HG03196 (cell line): ENCODE data around the gene PRDM1.

ENCODE experiments used
- ATAC-seq: cut with Tn5 transposase; IDR thresholded peaks from one replicate; pipeline ENCODE4 v1.9.1; 2021; ENCODE audit not compliant: unreplicated experiment

PRDM1 gene

DNA sequence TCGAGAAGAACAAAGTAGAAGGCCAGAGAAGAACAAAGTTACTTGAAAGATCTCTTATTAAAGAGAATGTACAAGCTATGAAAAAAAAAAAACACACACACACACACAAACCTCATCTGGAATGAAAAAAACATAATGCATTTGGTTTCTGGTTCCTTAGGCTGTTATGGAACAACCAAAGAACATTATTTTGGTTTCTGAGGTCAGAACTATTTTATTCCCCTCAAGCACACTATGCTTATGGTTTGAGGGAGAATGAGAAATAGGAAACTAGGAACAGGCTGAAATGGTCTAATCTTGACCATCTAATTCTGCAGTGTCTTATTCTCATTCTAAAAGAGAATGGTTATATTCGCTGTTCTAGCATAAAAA is 8.8 kb downstream of the PRDM1 start:
- ATAC-seq, result no peak

DNA sequence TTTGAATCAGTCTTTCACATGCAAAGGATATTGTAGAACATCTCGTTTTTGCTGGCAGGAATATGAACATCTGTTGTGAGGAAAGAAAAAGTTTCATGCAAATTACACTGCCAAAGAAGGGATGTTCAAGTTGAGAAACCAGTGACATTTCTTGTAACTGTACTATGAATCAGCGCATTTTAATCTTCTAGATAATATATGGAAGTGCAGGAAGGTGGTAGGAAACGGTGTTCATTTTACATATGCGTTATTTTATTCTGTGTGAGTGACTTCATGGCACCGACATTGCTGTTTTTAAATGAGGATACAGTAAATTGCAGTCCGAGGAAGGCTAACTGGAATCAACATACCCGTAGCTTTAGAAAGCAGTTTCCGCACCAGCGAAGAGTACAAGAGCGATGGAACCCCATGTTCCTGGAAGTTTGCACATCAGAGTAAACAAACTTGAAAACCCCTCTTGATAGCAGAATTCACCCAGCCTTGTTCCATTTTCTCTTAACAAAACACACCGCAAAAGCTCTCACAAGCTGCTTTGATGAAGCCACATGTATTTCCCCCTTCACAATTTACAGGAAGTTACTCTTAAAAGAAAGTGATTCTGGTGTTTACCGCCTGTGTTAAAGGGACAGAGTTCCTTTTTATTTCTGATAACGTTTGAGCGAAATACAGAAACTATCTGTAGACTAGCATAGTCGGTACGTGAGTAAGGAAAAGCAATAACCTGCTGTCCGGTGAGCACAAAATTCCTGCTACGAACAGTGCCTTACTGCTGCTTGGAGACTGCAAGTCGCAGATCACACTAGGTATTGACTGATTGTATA is 11.5 kb downstream of the PRDM1 start:
- peak; percentile 53 for ATAC-seq

DNA sequence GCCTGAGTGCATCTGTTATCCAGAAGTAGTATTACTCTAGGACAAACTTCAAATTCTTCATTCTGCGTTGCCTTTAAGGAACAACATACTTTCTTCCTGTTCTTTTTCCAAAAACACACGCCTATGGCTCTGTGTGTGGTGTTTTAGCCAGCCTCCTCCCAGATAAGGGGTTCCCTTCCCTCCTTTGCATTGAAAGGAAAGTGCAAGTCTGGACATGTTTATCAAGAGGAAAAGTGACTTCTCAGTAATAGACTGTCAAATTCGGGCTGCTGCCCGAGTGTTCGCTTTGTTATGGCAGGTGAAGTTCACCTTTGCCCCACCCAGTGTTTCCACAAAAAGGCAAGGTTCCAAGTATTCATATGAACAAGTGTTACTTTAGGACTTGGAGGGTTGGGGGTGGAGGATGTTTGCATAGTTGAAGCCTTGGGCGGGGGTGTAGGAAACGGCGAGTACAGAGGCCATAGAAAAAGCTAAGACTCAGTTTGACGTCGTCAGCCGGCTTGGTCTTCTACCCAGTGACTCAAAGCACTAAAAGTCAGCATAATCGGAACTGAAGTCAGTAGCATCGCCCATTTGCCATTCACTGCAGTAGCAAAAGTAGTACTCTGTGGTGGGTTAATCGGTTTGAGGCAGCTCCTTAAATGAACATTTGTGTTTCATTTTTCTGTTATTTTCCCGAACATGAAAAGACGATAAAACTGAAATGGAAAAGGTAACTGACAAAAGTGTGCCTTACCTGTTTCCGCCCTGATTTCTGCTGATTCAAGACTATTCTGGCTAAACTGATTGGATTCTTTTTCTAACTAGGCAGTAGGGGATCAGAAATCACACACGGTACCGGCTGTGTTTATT is 12.5 kb downstream of the PRDM1 start:
- no peak for ATAC-seq

DNA sequence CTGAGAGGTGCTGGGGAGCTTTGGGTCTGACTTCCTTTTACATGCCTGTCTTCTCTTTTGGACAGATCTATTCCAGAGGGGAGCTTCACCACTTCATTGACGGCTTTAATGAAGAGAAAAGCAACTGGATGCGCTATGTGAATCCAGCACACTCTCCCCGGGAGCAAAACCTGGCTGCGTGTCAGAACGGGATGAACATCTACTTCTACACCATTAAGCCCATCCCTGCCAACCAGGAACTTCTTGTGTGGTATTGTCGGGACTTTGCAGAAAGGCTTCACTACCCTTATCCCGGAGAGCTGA is 13.1 kb downstream of the PRDM1 start:
- no peak for ATAC-seq

DNA sequence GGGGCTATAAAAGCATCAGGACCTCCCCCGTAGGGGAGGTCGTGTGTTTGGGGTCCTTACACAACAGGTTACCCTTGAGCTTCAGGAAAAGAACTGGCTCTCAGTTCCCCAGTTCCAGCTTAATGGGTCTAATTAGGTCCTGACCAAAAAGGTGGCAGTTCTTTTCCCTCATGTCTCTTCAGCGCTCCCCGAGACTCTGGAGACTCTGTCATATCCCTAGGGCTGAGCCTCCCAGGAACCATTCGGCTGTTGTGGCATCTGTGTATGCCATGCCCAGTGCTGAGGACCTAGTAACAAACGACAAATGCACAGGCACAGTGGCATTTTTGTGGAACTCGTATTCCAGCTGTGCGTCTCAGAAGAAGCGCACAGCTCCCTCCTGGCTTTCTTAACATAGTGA is 14.6 kb downstream of the PRDM1 start:
- ATAC-seq, result no peak

DNA sequence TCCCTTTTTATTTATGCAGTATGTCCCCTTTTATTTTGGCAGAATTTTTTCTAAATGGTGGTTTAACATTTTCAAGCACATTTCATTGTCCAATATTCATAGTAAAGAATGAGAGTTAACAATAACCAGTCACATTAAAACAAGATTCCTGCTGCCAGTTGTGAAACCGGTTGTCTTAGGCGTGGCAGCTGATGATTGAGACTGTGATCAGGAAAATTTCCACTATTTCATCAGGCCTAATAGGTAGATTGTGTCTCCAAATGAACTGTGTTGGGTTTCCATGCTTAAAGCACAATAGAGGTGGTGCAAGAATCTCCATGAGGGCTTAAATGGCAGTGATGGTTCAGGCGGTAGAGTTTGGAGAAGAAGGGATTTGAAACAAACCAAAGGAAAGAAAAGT is 15.3 kb downstream of the PRDM1 start:
- ATAC-seq, result no peak

DNA sequence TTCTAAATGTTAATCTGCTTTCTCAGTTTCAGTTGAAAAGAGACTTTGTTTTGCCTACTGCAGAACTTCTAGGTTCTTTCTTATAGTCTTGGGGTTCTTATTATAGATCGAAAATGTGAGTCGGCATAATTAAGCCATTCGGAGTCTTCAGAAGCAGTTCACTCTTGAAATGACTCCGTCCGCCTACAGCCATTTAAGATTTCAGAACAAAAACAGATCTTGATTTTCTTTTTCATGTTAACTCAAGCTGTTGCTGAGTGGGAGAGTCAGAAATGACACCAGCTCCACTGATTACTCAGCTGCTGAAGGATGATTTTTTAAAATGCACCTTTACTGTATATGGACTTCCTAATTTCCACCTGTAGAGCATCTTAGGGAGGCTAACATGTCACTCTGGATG is 15.9 kb downstream of the PRDM1 start:
- ATAC-seq, result peak; percentile 62

DNA sequence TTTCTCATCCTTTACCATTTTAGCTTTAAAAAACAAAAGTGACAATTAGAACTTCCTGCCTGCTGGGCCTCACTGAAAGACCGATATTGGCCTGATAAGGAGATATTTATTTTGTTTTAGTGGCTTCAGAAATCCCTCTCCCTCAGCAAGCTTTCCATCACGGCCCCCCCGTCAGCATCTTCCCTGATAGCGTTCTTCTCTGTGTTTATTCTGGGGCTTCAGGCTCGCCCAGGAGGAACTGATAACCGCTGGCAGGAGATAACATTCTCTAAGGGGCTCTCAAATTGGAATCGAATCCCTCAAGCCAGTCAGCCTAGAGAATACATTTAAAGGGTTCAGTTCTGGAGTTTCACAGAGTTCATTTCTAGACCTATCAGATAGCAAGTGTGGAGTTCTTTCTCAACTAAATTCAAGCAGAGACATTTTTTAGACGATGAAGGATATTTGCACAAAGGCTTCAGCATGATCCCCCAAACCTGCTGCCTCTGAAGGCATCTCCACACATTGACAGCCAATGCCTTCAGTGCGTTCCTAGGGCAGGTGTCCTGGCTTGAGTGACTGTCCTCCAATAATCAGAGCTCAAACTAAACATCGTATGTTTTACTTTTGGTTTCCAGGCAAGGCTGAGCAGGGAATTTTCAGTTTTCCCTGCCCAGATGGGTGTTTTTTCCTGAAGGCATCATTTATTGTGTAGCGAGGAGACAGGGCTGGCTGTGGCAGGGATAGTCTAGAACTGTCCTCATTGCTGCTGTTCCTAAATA is 17.0 kb downstream of the PRDM1 start:
- ATAC-seq, result no peak

DNA sequence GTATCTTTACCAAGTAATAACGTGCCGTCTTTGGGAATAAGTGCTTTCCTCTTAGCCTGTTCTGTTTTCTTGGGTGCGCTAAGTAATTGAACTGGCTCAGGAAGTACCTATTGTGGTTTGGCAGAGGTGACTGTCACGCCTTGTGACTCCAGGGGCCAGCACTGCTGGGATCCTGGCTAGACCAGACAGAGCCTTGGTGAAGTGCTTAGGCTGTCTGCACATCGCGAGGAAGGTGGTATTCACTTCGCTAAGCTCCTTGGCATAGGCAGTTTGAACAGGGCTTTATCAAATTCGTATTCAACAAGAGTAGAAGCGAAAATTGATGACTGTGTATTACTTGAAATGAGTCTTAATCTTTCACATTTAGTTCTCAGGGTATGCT is 17.6 kb downstream of the PRDM1 start:
- peak; percentile 46 for ATAC-seq

DNA sequence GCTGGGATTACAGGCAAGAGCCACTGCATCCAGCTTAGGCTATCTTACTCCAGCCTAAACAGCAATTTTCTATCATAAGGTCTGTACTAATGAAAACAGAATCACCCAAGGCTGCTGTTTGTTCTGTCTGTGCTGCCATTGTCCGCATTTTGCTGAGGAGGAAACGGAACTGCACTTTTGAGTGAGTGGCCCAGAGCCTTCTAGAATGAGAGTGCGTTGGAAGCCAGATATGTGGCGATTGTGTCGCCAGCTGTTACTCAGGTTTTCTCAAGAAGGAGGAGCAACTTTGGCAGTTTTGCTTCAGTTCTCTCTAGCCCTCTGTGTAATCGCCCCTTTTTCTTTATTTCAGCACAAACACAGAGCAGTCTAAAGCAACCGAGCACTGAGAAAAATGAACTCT is 18.3 kb downstream of the PRDM1 start:
- ATAC-seq, result no peak

DNA sequence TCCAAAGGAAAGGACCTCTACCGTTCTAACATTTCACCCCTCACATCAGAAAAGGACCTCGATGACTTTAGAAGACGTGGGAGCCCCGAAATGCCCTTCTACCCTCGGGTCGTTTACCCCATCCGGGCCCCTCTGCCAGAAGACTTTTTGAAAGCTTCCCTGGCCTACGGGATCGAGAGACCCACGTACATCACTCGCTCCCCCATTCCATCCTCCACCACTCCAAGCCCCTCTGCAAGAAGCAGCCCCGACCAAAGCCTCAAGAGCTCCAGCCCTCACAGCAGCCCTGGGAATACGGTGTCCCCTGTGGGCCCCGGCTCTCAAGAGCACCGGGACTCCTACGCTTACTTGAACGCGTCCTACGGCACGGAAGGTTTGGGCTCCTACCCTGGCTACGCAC is 18.8 kb downstream of the PRDM1 start:
- no peak for ATAC-seq

DNA sequence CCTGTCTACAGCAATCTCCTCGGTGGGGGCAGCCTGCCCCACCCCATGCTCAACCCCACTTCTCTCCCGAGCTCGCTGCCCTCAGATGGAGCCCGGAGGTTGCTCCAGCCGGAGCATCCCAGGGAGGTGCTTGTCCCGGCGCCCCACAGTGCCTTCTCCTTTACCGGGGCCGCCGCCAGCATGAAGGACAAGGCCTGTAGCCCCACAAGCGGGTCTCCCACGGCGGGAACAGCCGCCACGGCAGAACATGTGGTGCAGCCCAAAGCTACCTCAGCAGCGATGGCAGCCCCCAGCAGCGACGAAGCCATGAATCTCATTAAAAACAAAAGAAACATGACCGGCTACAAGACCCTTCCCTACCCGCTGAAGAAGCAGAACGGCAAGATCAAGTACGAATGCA is 19.4 kb downstream of the PRDM1 start:
- no peak for ATAC-seq

DNA sequence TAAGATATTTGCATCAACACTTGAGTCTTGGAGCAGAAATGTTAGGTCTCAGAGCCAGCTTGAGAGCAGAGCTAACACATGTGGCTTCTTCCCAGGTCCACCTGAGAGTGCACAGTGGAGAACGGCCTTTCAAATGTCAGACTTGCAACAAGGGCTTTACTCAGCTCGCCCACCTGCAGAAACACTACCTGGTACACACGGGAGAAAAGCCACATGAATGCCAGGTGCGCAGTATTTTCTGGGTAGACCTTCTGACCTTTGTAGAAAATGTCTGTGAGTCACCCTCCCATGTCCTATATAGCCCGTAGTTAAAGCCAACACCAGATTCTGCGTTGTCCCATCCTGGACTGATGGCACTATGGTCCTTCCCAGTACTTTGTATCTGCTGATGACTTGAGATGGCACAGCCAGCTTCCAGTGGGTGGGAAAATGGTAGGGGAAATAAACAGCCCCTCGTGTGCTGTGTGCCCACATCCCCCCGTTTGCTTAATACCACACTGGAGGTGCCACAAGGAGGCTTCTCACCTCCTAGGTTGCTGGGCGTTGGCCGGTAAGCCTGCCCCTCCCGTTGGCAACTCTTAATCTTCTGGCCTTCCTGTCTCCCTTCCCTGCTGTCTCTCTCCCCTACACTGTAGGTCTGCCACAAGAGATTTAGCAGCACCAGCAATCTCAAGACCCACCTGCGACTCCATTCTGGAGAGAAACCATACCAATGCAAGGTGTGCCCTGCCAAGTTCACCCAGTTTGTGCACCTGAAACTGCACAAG is 20.3 kb downstream of the PRDM1 start:
- no peak for ATAC-seq

DNA sequence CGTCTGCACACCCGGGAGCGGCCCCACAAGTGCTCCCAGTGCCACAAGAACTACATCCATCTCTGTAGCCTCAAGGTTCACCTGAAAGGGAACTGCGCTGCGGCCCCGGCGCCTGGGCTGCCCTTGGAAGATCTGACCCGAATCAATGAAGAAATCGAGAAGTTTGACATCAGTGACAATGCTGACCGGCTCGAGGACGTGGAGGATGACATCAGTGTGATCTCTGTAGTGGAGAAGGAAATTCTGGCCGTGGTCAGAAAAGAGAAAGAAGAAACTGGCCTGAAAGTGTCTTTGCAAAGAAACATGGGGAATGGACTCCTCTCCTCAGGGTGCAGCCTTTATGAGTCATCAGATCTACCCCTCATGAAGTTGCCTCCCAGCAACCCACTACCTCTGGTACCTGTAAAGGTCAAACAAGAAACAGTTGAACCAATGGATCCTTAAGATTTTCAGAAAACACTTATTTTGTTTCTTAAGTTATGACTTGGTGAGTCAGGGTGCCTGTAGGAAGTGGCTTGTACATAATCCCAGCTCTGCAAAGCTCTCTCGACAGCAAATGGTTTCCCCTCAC is 21.0 kb downstream of the PRDM1 start:
- no peak for ATAC-seq

DNA sequence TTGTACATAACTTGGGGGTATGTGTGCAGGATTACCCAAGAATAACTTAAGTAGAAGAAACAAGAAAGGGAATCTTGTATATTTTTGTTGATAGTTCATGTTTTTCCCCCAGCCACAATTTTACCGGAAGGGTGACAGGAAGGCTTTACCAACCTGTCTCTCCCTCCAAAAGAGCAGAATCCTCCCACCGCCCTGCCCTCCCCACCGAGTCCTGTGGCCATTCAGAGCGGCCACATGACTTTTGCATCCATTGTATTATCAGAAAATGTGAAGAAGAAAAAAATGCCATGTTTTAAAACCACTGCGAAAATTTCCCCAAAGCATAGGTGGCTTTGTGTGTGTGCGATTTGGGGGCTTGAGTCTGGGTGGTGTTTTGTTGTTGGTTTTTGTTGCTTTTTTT is 22.0 kb downstream of the PRDM1 start:
- no peak for ATAC-seq

DNA sequence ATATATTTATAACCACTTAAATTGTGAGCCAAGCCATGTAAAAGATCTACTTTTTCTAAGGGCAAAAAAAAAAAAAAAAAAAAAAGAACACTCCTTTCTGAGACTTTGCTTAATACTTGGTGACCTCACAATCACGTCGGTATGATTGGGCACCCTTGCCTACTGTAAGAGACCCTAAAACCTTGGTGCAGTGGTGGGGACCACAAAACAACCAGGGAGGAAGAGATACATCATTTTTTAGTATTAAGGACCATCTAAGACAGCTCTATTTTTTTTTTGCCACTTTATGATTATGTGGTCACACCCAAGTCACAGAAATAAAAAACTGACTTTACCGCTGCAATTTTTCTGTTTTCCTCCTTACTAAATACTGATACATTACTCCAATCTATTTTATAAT is 22.9 kb downstream of the PRDM1 start:
- no peak for ATAC-seq

DNA sequence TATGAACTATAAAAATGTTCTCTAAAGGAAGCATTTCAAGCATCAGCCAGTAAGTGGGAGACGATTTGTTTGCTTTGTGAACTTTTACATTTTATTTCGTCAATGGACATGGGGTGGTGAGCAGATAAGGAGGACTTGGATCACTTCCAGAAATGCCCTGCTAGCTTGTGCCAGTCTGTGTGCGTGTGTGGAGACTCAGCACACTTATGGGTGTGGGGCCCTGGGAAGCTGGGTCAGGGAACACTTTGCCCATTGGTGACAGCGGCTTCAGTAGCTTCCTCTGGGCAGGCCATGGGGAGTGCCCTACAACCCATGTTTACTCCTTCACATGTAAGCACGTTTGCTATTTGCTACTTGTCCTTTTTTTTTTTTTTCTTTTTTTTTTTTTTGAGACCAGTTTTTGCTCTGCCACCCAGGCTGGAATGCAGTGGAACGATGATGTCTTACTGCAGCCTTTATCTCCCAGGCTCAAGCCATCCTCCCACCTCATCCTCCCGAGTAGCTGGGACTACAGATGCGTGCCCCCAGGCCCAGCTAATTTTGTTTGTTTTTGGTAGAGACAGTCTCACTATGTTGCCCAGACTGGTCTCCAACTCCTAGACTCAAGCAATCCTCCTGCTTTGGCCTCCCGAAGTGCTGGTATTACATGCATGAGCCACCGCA is 24.2 kb downstream of the PRDM1 start:
- ATAC-seq, result no peak

DNA sequence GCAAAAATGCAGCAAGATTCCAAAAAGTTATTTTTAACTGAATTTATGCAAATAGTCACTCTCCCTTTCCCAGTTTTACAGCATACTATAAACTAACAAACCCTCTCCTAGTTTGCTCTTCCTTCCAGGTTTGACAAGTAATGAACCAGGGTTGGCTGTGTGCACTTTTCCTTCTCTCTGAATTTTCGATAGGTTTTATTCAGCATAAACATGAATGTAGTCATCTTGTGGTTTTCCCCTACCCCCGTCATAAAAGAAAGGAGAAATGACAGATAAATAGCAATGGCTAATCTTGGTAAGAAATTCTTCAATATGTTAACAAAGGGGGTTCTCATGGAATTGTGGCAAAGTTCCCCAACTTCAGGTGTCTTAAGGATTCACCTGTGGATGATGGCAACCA is 26.3 kb downstream of the PRDM1 start:
- ATAC-seq, result no peak

DNA sequence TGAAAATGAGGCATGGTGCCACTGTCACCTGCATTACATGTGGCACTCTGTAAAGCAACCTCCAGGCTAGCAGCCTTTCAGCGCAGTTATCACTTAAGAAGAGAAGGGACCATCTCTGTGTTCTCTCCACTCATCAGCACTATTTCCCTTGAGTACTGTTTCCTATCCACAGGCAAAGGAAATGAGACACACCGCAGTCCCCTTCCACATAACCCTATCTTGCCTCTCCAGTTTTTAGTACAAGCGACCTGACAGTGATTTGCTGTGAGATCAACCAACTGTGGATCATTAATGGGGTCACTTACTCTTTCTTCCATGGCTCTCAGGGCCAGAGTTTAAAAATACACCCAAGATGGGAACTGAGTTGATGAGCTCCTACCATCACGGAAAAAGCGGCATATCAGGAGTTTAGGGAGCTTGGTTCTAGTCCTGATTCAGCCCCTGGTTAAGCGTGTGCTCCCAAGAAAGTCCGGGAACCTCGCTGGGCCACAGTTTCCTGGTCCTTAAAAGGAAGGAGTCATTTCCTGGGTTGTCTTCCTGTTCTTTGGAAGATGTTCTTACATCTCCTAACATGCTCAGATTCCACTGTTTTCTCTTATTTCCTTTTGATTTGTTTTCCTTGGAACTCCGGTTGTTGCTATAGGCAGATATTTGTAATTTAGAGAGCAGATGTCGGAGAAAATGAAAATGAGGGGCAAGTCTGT is 27.3 kb downstream of the PRDM1 start:
- no peak for ATAC-seq

DNA sequence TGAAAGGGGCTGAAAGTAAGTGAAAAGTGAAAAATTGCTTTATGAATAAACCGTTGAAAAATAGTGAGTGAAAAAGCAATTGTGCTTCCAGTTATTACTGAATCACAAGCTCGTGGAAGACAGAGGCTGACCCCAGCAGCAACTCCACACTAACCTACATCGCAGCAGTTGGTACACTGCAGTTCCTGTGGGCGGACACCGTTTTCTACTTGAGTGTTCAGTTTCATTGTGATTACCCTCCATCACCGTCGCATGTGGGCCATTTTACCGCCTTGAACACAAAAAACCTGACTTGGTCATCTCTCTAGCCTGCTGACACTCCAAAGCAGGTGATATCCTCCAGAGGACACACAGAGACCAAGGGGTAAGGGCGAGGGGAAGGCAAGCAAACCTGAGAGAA is 28.4 kb downstream of the PRDM1 start:
- peak; percentile 74 for ATAC-seq
